Testis (tissue), 2 donors: ENCODE measurements around the gene RIPK3.
"Not testable (repeated sequence)": the region's sequence is repeated elsewhere in the genome, so short reads cannot be mapped to it uniquely, and the experiment has no call there.

Experiments used
- POLR2A ChIP-seq: fragments of 450-650 bp; IDR thresholded peaks from one replicate; pipeline ENCODE4 v1.6.1; 2017; ENCODE audit warnings: antibody characterized with exemption, mild to moderate bottlenecking, moderate library complexity
- TF ChIP-seq, protein P1 (sequence below), 3 experiments: fragments of 450-650 bp in 2 of 3; fragments of 200-600 bp in 1 of 3; sonication (generic) in 1 of 3; IDR thresholded peaks; one replicate each; pipeline ENCODE4 v1.5.1; 2016 to 2019; ENCODE audit warnings: antibody characterized with exemption in 3 of 3, mild to moderate bottlenecking in 2 of 3, moderate library complexity in 1 of 3

DNA sequence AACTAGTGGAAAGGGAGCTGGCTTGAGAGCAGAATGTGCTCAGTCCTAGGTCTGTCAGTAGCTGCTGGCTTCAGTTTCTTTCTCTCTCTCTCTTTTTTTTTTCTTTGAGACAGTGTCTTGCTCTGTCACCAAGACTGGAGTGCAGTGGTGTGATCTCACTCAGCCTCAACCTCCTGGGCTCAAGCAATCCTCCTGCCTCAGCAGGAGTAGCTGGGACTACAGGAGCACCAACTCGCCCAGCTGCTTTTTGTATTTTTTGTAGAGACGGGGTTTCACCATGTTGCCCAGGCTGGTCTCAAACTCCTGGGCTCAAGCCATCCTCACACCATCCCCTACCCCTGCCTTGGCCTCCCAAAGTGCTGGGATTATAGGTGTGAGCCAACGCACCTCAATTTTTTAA, 31.8 kb upstream of the RIPK3 start:
- TF ChIP-seq POLR2A, result not testable (repeated sequence)
- TF ChIP-seq, protein P1, sequence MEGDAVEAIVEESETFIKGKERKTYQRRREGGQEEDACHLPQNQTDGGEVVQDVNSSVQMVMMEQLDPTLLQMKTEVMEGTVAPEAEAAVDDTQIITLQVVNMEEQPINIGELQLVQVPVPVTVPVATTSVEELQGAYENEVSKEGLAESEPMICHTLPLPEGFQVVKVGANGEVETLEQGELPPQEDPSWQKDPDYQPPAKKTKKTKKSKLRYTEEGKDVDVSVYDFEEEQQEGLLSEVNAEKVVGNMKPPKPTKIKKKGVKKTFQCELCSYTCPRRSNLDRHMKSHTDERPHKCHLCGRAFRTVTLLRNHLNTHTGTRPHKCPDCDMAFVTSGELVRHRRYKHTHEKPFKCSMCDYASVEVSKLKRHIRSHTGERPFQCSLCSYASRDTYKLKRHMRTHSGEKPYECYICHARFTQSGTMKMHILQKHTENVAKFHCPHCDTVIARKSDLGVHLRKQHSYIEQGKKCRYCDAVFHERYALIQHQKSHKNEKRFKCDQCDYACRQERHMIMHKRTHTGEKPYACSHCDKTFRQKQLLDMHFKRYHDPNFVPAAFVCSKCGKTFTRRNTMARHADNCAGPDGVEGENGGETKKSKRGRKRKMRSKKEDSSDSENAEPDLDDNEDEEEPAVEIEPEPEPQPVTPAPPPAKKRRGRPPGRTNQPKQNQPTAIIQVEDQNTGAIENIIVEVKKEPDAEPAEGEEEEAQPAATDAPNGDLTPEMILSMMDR (IDR thresholded peaks at IDR 0.05), result not testable (repeated sequence)
